Endothelial cell of hepatic sinusoid (primary cell): ENCODE results near the gene THAP11.

Experiments used
- in situ Hi-C: cut with HindIII; loops from 2 replicates; pipeline ENCODE4 v1.10.0; 2017; ENCODE audit warnings: low sequenced_read_pairs

THAP11 gene

DNA sequence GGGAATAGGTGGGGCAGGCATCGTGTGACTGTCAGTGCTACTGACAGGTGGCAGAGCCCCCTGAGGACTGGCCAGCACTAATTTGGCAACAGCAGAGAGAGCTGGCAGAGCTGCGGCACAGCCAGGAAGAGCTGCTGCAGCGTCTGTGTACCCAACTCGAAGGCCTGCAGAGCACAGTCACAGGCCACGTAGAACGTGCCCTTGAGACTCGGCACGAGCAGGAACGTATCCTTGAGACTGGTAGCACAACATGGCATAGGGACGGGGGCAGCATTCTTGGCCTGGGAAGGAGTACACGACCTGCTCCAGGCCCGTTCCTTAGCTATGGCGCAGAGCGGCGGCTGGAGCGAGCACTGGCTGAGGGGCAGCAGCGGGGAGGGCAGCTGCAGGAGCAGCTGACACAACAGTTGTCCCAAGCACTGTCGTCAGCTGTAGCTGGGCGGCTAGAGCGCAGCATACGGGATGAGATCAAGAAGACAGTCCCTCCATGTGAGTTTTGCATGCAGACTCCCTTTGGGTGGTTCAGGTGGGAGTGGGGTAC is 39.6 kb downstream of the THAP11 start:
- in situ Hi-C loops: loop anchor here (10.0 to 25.0 kb wide), 2 partner anchors 123 to 181 kb away; no protein-coding TSS in a partner anchor

GRCh38 chr16:67882374-67883145 is 40.4 kb downstream of the THAP11 start:
- in situ Hi-C loops: loop anchor here (10.0 to 25.0 kb wide), 2 partner anchors 122 to 180 kb away; no protein-coding TSS in a partner anchor

- in situ Hi-C loops: loop anchor here (10.0 to 25.0 kb wide), 2 partner anchors 121 to 179 kb away; no protein-coding TSS in a partner anchor
Measured at GRCh38 chr16:67883146-67883871, 41.2 kb downstream of the THAP11 start.

DNA sequence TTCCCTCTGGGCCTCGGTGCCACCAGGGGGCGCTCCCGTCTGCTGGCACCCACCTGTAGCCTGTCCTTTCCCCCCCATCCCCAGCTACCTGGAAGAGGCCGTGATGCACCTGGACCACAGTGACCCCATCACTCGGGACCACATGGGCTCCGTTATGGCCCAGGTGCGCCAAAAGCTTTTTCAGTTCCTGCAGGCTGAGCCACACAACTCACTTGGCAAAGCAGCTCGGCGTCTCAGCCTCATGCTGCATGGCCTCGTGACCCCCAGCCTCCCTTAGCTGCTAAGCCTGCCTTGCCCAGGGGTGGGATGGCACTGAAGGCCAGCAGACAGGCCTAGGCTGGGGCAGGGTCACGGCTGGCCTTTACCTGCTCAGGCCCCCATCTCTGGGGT is 41.7 kb downstream of the THAP11 start:
- in situ Hi-C loops: loop anchor here (10.0 to 25.0 kb wide), 2 partner anchors 121 to 178 kb away; no protein-coding TSS in a partner anchor

DNA sequence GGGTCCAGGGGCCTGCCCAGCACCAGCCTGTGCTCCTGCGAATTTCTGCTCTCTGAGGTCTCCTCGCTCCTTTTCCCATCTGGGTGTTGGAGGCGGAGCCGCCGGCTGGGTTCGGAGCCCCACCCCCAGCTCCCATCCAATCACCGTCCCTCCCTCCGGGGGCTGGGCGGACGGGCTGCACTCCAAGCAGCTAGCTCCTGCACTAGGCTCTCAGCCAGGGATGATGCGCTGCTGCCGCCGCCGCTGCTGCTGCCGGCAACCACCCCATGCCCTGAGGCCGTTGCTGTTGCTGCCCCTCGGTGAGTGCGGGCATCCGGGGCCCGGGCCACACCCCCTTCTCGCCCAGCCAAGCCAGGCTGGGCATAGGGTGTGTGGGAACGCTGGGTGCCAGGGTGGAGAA is 42.6 kb downstream of the THAP11 start, which contains the start of gene NRN1L:
Gene NRN1L, plus strand, starts transcription at position 202 of the 400 bp plus-strand sequence. Its CDS starts 19 bp downstream, at position 221.
- in situ Hi-C loops: loop anchor here (5.0 to 25.0 kb wide), 4 partner anchors 62 to 178 kb away; partner anchors contain the start of gene GFOD2

DNA sequence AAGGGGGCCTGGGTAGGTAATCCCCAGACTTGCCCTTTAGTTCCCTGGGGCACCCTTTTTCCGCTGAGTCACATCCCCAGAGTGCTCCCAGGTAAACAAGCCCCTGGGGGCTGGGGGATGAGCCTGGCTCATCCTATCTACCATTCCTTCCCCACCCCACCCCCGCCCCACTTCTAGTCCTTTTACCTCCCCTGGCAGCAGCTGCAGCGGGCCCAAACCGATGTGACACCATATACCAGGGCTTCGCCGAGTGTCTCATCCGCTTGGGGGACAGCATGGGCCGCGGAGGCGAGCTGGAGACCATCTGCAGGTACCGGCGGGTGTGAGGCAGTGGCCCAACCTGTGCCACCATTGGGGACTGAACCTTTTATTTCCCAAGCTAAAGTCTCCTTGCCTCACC is 43.4 kb downstream of the THAP11 start:
- in situ Hi-C loops: loop anchor here (5.0 to 25.0 kb wide), 4 partner anchors 63 to 177 kb away; partner anchors contain the start of gene GFOD2

DNA sequence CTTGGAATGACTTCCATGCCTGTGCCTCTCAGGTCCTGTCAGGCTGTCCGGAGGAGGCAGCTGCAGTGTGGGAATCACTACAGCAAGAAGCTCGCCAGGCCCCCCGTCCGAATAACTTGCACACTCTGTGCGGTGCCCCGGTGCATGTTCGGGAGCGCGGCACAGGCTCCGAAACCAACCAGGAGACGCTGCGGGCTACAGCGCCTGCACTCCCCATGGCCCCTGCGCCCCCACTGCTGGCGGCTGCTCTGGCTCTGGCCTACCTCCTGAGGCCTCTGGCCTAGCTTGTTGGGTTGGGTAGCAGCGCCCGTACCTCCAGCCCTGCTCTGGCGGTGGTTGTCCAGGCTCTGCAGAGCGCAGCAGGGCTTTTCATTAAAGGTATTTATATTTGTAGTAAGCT is 43.9 kb downstream of the THAP11 start:
- in situ Hi-C loops: loop anchor here (5.0 to 25.0 kb wide), 4 partner anchors 64 to 176 kb away; partner anchors contain the start of gene GFOD2

DNA sequence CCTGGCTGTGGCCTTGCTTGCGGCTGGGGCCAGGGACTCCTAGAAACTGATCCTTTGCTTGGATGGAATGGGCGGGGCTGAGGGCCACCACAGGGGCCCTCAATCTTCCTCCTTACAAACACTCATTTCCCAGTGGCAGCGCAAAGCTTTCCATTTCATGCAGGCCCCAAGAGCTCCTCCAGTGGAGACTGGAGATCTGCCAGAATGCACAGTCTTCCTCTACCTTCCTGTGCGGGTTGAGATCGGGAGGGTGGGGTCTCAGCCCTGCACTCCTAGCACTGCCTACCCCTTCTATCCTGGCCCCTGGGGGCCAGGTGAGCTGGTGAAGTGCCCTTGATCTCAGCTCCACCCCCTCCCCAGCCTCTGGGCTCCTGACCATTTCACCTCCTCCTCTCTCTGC is 44.3 kb downstream of the THAP11 start:
- in situ Hi-C loops: loop anchor here (5.0 to 25.0 kb wide), 4 partner anchors 64 to 176 kb away; partner anchors contain the start of gene GFOD2

DNA sequence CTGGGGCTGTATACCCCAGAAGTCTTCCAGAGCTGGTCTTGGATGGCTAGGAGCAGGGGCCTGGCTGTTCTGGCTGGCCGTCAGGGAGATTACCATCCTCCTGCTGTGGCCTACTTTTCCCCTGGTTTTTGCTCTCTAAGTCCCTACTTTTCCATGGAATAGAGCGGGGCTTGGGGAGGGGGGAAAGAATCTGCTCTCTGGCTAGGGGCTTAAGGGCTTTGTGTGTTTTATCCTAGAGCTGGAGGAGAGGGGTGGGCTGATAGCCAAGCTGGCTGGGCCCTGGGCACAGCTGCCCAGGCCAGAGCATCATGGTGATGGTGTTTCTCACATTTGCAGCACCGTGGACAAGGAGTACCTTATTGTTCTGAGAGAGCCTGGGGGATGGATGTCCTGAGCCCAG is 46.2 kb downstream of the THAP11 start:
- in situ Hi-C loops: loop anchor here (5.0 to 25.0 kb wide), 4 partner anchors 66 to 174 kb away; partner anchors contain the start of gene GFOD2

- in situ Hi-C loops: loop anchor here (25.0 kb wide), 1 partner anchor 170 kb away; no protein-coding TSS in a partner anchor
Measured at GRCh38 chr16:67892375-67892774, 50.3 kb downstream of the THAP11 start.

GRCh38 chr16:67892899-67893742 is 51.0 kb downstream of the THAP11 start, which contains the start of gene PSKH1:
Gene PSKH1 (plus strand): TSS chr16:67893254. CDS start chr16:67908750, 15,496 bp downstream.
- in situ Hi-C loops: loop anchor here (25.0 kb wide), 1 partner anchor 169 kb away; no protein-coding TSS in a partner anchor
